NCI-H748 treated with DMSO at 0.1 percent for 48 hours (cell line): ENCODE data around the gene DNAJA3.

Experiments used
- DNase-seq: peaks from one replicate; lab custom pipeline; 2025; lab: John Stamatoyannopoulos, UW

DNAJA3 gene

GRCh38 chr16:4475880-4476788 lies 50.5 kb downstream of the DNAJA3 start, which contains the start of gene HMOX2:
TSS of gene HMOX2 (plus strand) at chr16:4476398. CDS start at chr16:4505525, 29,127 bp downstream.
- peak; percentile 70 for DNase-seq

GRCh38 chr16:4477966-4478365 lies 52.3 kb downstream of the DNAJA3 start:
- no peak for DNase-seq

- no peak for DNase-seq
Observed at GRCh38 chr16:4481526-4481925, 55.9 kb downstream of the DNAJA3 start.

- no peak for DNase-seq
Observed at GRCh38 chr16:4481963-4482362, 56.3 kb downstream of the DNAJA3 start.

DNA sequence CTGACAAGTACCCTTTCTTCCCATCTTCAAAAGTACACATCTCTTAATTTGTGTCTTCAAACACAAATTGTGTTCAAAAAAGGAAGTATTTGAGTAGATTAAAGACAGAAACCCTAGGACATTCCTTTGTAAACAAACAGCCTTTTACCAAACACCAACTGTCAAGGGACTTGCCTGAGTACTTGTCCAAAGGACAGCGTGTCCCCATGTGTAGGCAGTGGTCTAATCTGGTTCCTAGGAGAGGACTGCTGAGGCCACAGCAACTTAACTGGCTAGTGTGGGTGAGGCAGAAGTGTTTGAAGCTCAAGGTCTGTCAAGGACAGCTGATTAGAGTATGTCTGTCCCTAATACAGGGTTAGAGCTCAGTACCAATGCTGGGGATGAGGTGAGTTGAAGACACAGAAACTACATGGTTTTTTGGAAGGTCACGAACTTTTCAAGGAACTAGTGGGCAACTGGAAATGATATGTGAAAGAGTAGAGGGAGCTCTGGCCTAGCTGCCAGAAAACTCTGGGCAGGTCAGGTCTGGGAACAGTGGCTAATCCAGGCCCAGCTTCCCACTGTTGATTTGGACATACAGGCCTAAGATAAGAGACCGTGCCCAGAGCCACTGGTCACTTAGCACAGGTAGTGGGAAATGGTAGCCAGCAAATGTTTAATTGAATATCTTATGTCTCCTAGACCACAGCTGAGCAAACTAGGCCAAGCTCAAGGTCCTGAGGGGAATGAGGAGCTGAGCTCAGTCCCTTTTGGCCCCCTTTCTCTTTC lies 60.6 kb downstream of the DNAJA3 start:
- DNase-seq: no peak

- DNase-seq: no peak
Observed at GRCh38 chr16:4487955-4488498, 62.4 kb downstream of the DNAJA3 start.

- DNase-seq: no peak
Observed at GRCh38 chr16:4488499-4488967, 62.9 kb downstream of the DNAJA3 start.

GRCh38 chr16:4489030-4489429 lies 63.4 kb downstream of the DNAJA3 start:
- DNase-seq: no peak

DNA sequence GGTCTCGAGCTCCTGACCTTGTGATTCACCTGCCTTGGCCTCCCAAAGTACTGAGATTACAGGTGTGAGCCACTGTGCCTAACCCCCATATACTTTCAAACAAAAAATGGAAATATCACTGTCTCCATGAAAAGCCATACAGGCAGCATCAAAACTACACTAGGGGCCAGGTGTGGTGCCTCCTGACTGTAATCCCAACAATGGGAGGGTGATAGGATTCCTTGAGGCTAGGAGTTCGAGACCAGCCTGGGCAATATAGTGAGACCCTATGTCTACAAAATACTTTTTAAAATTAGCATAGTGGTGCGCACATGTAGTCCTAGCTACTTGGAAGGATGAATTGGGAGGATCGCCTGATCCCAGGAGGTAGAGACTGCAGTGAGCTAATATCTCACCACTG lies 66.2 kb downstream of the DNAJA3 start:
- no peak for DNase-seq

DNA sequence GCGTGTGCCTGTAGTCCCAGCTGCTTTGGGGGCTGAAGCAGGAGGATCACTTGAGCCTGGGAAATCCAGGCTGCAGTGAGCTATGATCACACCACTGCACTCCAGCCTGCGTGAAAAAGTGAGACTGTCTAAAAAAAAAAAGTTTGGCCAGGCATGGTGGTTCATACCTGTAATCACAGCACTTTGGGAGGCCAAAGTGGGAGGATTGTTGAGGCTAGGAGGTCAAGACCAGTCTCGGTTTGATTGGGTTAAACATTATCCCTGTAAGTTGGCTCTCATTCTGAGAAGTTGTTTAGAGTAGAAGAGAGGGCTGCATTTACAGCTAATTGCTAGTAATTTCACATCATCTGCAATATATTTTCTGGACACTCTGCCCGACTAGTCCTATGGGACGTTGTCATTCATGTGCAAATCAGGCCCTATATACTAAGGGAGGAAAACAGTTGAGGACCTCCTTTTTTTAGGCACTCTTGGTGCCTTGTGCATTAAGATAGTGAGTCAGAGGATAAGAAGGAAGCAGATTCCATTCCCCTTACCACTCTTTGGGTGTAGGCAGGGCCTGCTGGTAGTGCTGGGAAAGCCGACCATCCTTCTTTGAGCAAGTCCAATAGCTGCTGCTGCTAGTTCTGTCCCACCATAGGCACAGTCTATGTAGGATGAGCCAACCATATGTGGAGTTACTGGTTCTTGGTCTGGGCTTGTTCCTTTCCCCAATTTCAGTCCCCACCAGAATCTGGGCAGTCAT lies 69.2 kb downstream of the DNAJA3 start:
- no peak for DNase-seq

DNA sequence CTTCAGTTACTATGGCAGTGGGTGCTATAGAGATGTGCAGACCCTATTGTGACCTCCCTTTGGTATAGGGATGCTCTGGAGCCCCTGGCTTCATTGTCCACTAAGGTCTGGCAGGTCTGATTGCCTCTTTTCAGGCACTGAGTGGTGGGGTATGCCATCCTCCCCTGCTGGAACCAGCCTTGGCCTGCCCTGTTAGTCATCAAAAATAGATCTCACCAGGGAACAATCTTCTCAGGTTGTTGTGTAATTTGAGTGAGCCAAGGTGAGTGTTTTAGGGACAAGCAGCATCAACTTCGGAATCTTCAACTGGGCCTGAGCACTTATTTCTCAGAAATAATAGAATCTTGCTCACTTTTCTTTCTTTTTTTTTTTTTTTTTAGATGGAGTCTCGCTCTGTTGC lies 70.1 kb downstream of the DNAJA3 start:
- no peak for DNase-seq

- DNase-seq: no peak
Observed at GRCh38 chr16:4496305-4496704, 70.6 kb downstream of the DNAJA3 start.

- no peak for DNase-seq
Observed at GRCh38 chr16:4498546-4499195, 73.0 kb downstream of the DNAJA3 start.

DNA sequence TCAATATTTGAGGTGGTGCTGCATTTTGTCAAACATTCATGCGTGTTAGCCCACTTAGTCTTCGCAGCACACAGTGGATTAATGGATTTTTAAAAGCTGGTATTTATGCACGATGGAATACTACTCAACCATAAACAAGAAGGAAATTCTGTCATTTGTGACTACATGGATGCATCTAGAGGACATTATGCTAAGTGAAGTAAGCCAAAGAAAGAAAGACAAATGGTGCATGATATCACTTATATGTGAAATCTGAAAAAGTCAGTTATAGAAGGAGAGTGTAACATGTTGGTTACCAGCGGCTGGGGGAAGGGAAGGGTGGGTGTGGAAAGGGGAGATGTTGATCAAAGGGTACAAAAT lies 73.5 kb downstream of the DNAJA3 start:
- DNase-seq: no peak

DNA sequence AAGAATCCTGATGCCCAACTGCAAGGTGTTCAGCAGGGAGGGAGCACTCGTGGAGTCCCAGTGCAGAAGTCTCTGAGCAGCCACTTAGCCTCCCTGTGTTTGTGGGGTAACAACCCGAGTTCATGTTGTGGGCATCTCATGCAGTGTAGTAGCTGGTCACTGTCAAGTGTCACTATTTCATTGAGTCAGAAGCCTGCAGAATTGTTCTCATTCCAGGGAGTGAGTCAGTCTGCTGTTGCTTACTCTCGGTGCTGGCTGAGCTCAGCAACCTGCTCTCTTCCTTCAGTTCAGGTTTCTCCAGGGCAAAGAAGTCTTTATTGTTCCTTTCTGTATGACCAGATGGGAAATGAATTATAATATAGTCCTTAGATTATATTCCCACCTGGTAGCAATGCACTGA lies 74.6 kb downstream of the DNAJA3 start:
- no peak for DNase-seq

- DNase-seq: no peak
Observed at GRCh38 chr16:4501071-4501478, 75.4 kb downstream of the DNAJA3 start.

GRCh38 chr16:4505356-4506147 lies 79.9 kb downstream of the DNAJA3 start:
- DNase-seq: no peak
